GM12891 (cell line): ENCODE measurements around the gene KRT5.

Source experiments
- POLR2A ChIP-seq: IDR thresholded peaks from 2 replicates; pipeline ENCODE4 v1.6.1; 2011; ENCODE audit warnings: low read depth, low read length, control low read depth
- POLR2AphosphoS5 ChIP-seq: IDR thresholded peaks from 2 replicates; pipeline ENCODE4 v1.6.1; 2011; ENCODE audit warnings: low read depth, low read length, control low read depth

GRCh38 chr12:52539083-52539820 lies 19.1 kb upstream of the KRT5 start:
- TF ChIP-seq POLR2AphosphoS5: no peak
- no peak for TF ChIP-seq POLR2A
